Medulla oblongata (tissue), 1 donor: ENCODE data around the gene ASXL2.

Experiments
- DNase-seq: peaks from one replicate; pipeline ENCODE4 v3.0.0-alpha.2; 2015; ENCODE audit errors: extremely low spot score

ASXL2 gene

DNA sequence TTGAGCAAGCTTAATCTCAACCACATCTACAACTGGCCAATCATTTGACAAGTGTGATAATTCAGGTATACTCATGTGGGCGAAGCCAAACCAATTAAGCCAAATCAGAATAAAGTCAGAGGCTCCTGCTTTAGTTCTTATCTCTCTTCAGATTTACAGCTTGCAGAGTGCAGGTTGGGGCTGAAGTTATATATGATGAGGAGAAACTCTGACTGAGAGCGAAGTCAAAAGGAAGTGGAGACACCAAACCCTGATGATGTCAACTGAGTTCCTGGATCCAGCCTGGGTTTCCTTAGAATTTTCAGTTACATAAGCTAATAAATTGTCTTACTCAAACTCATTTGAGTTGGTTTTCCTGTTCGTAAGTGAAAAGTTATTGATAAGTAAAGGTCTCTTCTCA, 73.9 kb downstream of the ASXL2 start:
- DNase-seq: no peak

DNA sequence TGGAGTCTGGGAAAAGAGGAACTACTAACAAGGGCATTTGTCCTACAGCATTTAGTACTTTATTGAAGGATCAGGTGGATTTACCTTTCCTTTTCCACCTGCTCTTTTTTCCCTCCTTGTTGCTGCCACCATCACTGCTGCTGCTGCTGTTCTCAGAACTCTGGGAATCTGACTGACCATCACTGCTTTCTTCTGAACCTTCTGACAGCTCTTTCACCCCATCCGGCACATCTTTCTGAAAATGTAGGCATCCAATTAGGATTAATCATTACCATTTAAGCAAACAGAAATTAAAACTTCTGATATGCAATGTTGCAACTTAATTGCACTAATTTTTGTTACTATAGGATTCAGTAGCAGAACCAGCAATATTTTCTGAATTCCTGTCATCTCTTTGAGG, 79.0 kb downstream of the ASXL2 start:
- no peak for DNase-seq

DNA sequence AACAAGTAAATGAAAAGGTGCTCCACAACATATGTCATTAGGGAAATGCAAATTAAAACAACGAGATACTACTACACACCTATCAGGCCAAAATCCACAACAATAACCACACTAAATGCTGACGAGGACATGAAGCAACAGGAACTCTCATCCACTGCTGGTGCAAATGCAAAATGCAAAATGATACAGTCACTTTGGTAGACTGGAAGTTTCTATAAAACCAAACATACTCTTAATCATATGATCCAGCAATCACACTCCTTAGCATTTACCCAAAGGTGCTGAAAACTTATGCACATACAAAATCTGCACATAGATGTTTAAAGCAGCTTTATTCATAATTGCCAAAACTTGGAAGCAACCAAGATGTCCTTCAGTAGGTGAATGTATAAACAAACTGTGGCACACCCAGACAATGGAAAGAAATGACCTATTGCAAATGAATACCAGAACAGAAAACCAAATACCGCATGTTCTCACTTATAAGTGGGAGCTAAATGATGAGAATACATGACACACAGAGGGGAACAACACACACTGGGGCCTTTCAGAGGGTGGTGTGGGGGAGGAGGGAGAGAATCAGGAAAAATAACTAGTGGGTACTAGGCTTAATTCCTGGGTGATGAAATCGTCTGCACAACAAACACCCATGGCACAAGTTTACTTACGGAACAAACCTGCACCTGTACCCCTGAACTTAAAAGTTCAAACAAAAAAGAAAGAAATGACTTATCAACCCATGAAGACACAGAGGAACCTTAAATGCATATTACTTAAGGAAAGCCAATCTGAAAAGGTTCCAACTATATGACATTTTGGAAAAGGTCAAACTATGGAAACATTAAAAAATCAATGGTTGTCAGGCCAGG, 80.4 kb downstream of the ASXL2 start:
- DNase-seq: no peak

DNA sequence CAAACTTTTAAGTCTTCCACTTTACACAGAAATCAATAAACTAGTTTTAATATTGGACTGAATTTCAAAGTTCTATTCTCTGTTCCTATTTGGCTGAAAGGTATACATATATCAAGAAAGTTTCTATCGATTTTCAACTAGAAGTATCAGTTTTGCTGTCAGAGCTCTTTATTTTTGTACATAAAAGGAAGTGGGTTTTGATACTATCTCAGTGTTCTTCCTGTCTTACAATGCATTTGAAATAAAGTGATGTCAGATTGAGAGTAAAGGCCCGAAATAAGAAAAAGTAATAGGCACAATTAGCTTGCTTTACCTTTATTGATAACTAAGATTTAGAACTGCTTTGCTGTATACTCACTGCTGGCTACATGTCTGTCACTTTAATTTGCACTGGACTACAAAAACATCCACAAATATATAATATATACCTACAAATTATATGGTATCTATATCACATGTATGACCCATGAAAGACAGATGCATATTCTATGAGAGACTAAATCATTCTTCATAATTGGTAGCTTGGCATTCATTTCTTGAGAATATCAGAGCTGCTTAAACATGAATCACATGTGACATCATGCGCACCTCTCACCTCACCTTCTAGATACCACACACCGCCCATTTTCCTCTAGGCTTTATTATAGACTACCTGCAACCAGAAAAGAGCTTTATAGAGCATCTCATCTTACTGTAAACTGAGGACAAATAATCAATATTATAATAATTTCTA, 83.6 kb downstream of the ASXL2 start:
- no peak for DNase-seq

DNA sequence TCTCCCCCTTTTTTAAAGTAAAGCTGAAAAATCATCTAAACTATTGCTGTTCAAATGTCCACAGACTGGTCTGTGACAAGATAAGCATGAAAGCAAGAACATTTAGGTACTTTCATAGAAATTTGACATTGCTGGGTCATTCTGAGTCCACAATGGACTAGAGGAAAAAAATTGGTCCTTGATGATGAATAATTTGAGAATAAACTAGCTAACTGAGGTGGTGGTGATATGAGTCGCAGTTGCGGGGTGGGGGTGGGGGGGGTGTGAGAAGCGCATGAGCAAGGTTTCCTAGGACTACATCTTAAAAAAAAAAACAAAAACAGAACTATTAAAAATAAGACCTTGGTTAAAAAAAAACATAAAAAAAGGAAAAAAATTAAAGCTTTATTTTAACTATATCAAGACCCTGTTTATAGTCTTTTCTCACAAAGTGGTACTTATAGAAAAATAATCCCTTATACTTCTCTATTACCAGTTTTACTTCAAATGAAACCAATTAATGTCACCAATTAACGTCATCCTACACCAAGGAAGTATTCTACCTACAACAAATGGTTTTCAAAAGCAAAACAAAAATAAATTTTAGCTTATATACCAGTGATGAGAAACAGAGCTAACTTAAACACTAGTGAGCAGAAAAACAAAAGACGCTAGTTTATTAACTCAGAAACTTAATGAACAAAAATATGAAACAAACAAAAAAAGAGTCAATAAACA, 88.1 kb downstream of the ASXL2 start:
- no peak for DNase-seq

DNA sequence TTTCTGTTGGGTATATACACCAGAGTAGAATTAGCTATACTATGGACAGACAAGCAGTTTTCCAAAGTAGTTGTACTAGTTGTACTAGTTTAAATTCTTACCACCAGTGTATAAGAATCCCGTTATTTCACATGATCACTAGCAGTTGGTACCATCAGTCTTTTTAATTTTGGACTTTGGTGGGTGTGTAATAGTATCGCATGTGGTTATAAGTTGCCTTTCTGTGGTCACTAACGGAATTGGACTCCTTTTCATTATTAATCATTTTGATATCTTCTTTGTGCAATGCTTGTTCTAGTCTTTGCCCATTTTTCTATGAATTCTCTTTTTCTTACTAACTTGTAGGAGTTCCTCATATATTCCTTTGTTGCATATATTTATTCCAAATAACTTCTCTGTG, 89.8 kb downstream of the ASXL2 start:
- DNase-seq: no peak

DNA sequence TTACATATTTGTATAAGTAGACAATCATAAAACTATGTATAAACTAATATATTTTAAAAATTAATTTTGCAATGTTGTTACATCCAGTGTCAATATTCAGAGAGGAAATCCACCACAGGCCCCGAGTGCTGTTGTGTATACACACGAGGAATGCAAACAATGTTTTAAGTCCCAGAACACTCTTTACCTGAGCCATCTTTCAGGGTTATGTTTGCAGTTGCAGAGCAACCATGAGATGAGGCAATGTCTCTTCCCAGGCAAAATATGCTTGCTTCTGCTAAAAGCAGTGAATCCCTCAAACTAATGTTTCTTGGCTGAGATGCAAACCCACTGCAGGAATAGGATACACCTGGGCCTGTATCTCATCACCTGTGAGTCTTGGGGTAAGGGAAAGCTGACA, 91.3 kb downstream of the ASXL2 start:
- DNase-seq: no peak

DNA sequence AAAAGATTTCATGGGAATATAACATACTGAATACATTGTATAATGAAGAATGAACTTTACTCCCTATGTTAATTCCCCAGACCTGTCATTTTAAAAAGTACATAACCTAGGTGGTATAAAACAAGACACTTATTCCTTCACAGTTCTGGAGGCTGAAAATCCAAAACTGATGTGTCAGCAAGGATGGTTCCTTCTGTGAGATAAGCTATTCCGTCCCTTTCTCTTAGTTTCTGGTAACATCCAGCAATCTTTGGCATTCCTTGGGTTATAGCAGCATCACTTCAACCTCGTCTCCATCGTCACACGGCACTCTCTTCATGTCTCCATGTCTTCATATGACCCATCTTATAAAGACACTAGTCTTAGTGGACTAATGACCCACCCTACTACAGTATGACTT, 93.9 kb downstream of the ASXL2 start:
- DNase-seq: no peak

DNA sequence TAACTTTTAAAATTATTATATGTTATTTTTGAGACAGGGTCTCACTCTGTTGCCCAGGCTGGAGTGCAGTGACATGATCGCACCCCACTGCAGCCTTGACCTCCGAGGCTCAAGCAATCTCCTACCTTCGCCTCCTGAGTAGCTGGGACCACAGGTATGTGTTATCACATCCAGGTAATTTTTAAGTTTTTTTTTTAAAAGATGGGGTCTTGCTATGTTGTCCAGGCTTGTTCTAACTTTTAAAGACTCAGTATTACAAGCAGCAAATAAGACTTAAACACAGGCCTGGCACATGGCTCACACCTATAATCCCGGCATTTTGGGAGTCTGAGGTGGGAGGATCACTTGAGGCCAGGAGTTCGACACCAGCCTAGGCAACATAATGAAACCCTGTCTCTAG, 101.2 kb downstream of the ASXL2 start:
- no peak for DNase-seq

DNA sequence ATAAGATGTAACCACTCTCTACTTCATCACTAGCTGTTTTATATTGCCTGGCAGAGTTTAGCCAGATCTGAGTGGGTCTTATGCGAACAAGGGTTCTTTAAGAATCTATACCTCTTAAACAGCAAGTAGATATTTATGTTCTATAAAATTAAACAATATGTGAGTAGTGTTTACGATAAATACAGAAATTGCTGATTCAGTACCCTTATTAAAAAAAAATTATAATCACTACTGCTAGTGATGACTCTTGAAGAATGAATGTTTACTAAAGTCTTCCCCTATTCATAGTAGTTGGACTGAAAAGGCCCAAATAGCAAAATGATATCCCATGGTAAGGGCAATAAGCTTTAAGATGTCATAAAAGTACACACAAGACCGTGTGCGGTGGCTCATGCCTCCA, 106.2 kb downstream of the ASXL2 start:
- no peak for DNase-seq

DNA sequence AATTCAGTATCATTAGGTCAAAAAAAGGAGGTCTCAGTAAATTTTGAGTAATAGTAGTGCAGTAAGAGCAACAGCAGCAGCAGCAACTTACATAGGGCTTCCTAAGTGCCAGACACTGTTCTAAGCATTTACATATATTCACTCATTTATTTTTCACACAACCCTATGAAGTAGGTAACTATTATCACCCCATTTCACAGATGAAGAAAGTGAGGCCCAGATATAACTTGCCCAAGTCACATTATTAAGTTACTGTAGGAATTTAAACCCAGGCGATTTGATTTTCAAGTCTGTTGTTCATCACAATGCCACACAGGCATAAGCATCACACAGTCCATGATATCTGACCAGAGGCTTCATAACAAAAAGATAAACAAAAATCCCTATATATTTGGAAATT, 114.7 kb downstream of the ASXL2 start:
- DNase-seq: no peak

DNA sequence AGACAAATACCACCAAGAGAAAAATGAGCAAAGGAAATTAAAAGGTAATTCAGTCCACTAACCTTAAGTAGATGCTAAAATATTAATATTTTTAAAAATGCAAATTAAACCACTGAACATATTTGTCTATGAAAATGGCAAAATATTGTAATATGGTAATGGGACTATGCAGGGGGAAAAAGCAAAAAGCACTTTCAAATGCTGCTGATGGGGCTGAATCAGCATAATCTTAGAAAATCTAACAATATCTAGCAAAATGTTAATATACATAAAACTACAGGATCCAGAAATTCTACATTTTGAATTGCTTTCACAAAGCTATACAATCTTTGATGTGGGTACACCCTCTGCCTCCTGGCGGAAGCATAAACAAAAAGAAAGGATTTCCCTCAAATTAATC, 118.0 kb downstream of the ASXL2 start:
- no peak for DNase-seq

DNA sequence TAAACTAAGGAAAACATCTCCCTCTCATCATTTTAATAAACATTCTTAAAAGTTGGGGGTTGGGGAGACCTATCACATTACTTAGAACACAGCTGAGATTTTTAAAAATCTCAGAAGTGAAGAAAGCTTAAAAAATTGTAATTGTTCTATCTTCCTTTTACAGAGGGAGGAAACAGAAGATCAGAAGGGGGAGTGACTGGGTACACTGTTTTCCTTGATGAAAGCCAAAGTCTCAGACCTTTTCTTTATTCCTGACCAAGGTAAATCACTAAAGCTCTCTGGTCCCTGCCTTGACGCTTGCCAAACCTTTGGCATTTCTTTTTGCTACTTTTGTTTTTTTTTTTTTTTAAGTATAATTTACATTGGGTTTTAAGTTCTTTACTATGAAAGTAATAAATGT, 119.9 kb downstream of the ASXL2 start:
- DNase-seq: no peak

DNA sequence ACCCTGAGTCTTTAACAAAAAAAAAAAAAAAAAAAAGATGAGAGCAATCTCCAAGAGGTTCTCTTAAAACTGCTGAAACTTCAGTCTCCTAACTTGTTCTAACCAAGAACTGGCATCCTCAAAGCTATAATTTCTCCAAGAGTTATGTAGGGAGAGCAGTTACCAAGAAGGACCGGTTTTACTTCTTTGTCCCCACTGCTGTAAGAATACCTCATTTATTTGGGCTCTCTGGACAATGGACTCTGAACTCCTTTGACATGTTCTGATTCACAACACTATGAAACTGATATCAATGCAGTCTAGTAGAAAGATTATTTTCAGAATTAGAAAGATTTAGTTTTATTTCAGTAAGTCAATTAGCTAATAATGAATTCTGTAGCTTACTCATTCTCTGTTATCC, 120.4 kb downstream of the ASXL2 start:
- DNase-seq: no peak

DNA sequence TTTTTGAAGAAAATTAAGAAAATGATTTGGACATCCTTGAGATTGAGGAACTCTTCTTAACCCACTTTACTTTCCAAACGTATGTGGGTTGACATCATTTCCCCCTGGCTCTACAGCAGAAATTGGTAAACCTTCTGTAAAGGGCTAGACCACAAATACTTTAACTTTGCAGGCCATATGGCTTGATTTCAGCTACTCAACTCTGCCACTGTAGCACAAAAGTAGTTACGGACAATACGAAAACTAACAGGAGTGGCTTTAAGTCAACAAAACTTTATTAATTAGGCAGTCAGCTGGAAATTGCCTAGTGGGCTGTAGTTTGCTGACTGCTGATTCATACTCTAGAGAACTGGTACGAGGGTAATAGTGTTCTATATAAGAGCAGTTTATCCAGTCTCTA, 121.8 kb downstream of the ASXL2 start:
- no peak for DNase-seq

DNA sequence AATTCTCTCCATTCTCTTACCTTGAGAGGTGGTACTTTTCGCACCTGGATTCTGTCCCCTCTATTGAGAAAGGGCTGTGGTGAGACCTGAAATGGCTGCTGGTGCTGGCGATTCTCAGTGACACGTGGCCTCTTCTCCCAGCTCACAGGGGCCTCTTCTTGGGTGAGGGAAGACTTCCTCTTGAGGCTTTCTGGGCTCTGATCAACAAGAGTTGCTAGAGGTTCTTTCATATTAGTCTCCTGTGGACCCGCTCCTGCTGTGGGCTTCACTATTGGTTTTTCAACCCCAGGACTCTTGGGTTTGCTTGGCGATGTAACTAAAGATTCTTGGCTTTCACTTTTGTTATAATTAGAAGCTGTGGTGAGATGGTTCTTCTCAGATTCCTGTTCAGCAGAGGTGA, 128.6 kb downstream of the ASXL2 start:
- DNase-seq: no peak

DNA sequence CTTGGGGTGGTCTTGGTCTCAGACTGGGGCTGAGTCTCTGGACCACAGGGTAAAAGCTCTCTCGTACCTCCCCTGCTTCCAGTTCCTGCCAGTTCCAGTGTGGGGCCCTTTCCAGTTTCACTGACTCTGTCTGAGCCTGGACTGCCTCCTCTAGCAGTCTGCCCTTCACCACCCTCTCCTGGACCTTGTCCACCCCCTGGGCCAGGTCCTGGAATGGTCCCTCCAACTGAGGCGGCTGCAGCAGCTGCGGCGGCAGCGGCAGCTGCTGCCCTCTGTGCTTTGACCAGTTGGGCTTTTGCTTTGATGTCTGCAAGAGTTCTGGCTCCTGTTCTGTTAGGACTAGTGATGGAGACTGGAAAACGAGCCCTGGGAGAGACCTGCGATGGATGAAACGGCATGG, 134.2 kb downstream of the ASXL2 start:
- DNase-seq: no peak

DNA sequence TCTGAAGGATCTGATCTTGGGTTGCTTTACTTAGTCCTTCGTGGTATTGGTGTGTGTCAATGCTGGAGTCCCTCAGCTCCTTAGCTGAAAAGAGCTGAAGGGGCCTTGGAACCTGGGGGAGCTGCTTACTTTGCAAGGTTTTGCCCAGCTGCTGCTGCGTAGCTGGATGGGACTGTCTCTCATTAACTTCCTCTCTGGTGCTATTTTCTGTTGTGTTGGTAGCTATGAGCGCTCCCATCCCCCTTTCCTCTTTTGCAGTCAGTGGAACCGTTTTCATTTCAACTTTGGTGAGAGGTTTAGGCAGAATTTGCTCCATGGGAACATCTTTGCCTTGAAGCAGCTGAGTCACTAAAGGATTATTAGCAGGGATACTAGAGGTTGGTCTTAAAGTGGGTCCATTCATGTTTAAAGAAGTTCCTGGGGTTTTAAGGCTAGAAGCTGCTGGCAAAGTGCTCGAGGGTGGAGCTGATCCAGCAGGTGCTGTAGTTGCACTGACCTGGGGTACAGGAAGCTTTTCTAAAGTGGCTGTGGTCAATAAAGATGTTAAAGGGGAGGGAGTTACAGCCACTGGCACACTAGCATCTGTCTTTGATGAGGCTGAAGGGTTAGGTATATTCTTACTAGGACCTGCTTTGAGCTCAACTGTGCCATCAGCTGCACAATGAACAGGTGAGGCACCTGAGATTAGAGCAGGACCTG, 135.0 kb downstream of the ASXL2 start:
- peak; percentile 57 for DNase-seq

DNA sequence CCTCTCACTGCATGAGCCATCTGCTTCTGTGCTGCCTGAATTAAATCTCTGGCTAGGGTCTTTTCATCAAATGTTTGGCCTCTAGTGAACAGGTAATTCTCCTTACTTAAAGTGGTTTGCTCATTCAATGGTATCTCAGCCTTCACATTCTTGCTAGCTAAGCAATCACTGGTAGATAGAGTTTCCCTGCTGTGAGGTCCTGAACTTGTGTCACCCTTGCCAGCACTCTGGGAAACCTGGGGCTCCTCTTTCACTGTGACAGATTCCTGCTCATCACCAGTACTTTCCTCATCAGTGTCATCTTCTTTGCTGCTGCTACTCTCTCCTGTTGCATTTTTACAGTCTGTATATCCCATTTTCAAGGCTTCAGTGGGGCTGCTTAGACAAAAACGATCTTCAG, 135.8 kb downstream of the ASXL2 start:
- DNase-seq: no peak

DNA sequence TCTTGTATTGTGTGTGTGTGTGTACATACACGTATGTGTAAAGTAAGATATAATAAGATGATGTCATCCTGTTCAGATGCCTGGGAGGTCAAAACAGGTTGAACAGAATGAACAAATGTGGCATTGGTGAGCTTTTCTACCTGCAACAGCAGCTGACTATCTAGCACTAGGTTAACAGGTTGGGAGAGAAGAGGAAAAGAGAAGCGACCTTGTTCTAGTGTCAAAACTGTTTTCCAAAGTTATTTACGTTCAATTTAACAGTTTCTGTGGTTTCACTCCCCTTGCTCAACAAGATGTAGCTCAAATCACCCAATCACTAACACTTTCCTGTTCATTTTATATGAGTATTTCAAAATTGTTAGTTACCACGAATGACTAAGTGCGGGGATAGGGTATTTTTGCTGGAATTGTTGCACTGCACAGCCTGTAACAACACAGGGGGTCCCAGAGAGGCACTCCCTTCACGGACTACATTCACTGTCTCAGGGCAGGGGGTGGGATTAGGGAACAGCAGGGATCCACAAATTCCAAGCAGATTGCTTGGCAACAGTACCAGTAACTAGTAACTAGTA, 137.4 kb downstream of the ASXL2 start:
- DNase-seq: no peak
